Activated CD4-positive, alpha-beta T cell treated with anti-CD3 and anti-CD28 coated beads, Interleukin-2, amount 10 ng/mL, durations not matched to agents 24 days and 14 days (primary cell): ENCODE data around the gene TMEM91. TPM values are rescaled to one million over a fixed set of nuclear protein-coding genes. Genes with fewer than 3 reads are reported as not detected.
"Not testable (repeated sequence)": the region's sequence is repeated elsewhere in the genome, so short reads cannot be mapped to it uniquely, and the experiment has no call there.

Experiments used
- DNase-seq: peaks from one replicate; pipeline ENCODE4 v3.0.0; 2022
- H3K27ac Mint-ChIP-seq: one replicate; pipeline ENCODE4 v1.8.0; 2022; ENCODE audit warnings: mild to moderate bottlenecking, mixed read lengths
- H3K27me3 Mint-ChIP-seq: one replicate; pipeline ENCODE4 v1.8.0; 2022; ENCODE audit warnings: mixed read lengths
- H3K36me3 Mint-ChIP-seq: one replicate; pipeline ENCODE4 v1.8.0; 2022; ENCODE audit warnings: low read depth, mild to moderate bottlenecking, mixed read lengths
- H3K4me1 Mint-ChIP-seq: one replicate; pipeline ENCODE4 v1.8.0; 2021; ENCODE audit warnings: mixed read lengths
- H3K4me3 Mint-ChIP-seq: one replicate; pipeline ENCODE4 v1.8.0; 2022; ENCODE audit warnings: mild to moderate bottlenecking, moderate library complexity, mixed read lengths
- H3K9me3 Mint-ChIP-seq: one replicate; pipeline ENCODE4 v1.8.0; 2021; ENCODE audit warnings: mixed read lengths
- intact Hi-C: fragments of 100-400 bp; cut with micrococcal nuclease; formaldehyde crosslinking; loops from one replicate; pipeline ENCODE4 v1.15.1; 2023
- total RNA-seq: library from RNA; stranded (reverse); gene quantifications from 2 replicates; pipeline ENCODE4 v1.2.3, GENCODE V29; 2022

Gene TMEM91
- total RNA-seq, 1 donor from 2014 or later = 5.8 TPM

DNA sequence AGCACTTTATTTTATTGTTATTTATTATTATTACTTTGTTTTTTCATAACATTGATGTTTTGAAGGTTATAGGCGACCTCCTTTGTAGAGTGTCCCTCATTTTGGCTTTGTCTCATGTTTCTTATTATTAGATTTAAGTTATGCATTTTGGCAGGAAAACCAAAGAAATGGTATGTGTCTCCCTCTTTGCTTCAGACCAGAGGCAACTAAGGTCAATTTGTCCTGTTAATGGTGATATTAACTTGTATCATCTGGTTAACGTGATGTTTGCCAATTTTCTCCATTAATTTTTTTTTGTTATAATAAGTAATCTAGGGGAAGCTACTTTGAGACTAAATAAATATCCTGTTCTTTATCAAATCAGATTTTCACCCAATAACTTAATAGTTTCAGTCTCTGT, 3.8 kb upstream of the TMEM91 start:
- Mint-ChIP-seq H3K27ac (no peak overlapping the region), H3K27me3 (no peaks in the 10 kb centered on the region), H3K4me3 (no peak overlapping the region), H3K4me1 (peaks cover 13% of the 10 kb centered on the region), H3K36me3 (peaks cover 8% of the 10 kb centered on the region), H3K9me3 (no peaks in the 10 kb centered on the region)
- no peak for DNase-seq
- intact Hi-C loops = no loop called here

DNA sequence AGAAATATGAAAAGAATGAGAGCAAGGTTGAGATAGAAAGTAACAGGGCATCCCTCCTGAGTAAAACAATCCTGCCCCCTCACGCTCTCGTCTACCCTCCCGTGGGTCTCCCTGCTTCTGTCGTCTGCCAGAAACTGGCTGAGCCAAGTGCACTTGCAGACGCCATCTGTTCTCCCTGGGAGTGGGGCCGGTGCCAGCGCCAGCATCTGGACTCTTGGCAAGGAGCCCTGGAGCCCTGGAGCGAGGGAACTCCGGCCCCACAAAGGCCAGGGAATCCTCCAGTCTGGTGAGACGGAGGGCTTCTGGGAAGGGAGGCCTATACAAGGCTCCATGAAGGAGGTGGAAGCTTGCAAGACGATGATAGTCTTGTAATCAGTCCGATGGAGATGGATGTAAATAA, 2.3 kb upstream of the TMEM91 start:
- Mint-ChIP-seq H3K9me3 (no peaks in the 10 kb centered on the region), H3K27me3 (no peaks in the 10 kb centered on the region), H3K27ac (no peak overlapping the region), H3K4me1 (peaks cover 13% of the 10 kb centered on the region), H3K36me3 (peaks cover 8% of the 10 kb centered on the region), H3K4me3 (no peak overlapping the region)
- intact Hi-C loops = no loop called here
- no peak for DNase-seq

DNA sequence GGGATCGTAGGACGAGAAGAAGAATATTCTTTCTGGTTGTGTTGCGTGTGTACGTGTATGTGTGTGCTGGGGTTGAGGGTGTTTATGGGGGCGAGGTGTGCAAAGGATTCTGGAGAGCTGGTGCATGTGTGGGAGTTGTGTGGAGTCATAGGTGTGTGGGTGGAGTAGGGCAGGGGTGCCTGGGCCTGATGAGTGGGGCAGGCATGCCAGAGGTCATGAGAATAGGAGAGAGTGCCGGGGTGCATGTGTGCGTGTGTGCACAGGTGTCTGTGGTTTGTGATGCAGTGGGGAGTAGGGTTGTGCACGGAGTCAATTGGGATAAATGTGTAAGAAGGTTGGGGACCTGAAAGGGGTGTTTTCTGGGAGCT, 649 bp downstream of the TMEM91 start:
- Mint-ChIP-seq H3K27me3 (no peaks in the 10 kb centered on the region), H3K36me3 (peaks cover 8% of the 10 kb centered on the region), H3K4me3 (peak overlapping the region; percentile 76), H3K4me1 (peaks cover 13% of the 10 kb centered on the region), H3K9me3 (no peaks in the 10 kb centered on the region), H3K27ac (peak overlapping the region; percentile 79)
- intact Hi-C loops = no loop called here
- DNase-seq = no peak

DNA sequence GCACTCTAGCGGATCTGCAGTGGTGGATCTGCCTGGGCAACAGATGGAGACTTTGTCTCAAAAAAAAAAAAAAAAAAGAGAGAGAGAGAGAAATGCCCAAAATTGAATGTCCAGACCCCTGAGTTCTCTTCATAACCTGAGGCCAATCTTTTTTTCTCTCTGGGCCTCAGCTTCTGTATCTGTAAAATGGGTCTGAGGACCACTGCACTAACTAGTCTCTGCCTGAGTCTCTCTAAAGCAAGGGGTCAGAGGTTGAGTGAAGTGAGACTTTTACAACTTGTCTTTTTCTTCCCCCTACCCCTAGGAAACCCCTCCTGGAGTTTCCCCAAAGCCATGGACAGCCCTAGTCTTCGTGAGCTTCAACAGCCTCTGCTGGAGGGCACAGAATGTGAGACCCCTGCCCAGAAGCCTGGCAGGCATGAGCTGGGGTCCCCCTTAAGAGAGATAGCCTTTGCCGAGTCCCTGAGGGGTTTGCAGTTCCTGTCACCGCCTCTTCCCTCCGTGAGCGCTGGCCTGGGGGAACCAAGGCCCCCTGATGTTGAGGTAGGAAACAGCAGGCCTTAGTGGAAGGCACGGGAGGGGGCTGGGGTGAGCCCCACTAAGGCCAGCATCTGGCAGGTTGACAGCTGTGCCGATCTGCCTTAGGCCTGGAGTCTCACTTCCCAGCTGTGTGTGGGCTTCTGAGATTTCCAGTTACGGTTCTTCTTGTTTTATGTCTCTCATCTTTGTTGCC, 1.8 kb downstream of the TMEM91 start:
- no peak for DNase-seq

DNA sequence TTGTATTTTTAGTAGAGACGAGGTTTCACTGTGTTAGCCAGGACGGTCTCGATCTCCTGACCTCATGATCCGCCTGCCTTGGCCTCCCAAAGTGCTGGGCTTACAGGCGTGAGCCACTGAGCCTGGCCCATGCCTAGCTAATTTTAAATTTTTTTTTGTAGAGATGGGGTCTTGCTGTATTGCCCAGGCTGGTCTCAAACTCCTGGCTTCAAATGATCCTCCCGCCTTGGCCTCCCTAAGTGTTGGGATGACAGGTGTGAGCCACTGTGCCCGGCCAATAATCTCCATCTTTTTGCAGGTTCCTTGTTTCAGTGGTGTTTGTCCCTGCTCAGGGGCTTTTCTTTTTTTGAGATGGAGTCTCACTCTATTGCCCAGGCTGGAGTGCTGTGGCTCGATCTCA, 5.2 kb downstream of the TMEM91 start:
- H3K27me3 Mint-ChIP-seq, H3K4me1 Mint-ChIP-seq, DNase-seq, H3K9me3 Mint-ChIP-seq, H3K4me3 Mint-ChIP-seq, intact Hi-C loops, H3K27ac Mint-ChIP-seq: not testable (repeated sequence)
- peaks cover 16% of the 10 kb centered on the region for H3K36me3 Mint-ChIP-seq

More for the DNA sequence above, 1.8 kb downstream of the TMEM91 start:
- Mint-ChIP-seq H3K27me3 (no peaks in the 10 kb centered on the region), H3K9me3 (no peaks in the 10 kb centered on the region), H3K36me3 (peaks cover 8% of the 10 kb centered on the region), H3K4me1 (peaks cover 13% of the 10 kb centered on the region), H3K27ac (no peak overlapping the region), H3K4me3 (no peak overlapping the region)
- intact Hi-C loops = no loop called here

DNA sequence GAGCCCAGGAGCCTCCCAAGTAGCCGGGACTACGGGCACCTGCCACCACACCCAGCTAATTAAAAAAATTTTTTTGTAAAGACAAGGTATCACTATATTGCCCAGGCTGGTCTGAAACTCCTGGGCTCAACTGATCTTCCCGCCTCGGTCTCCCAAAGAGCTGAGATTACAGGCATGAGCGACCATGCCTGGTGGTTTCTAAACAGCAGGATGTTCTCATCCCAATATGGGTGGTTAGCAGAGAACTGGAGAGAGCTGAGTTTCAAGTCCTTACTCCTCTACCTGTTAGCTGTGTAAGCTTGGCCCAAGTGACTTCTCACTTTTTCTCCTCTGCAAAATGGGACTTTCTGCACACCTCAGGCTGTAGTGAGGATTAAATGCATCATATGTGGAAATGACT, 8.0 kb downstream of the TMEM91 start:
- no peak for DNase-seq
- H3K4me1 Mint-ChIP-seq = no peaks in the 10 kb centered on the region
- H3K4me3 Mint-ChIP-seq = no peak overlapping the region
- no peaks in the 10 kb centered on the region for H3K9me3 Mint-ChIP-seq
- H3K36me3 Mint-ChIP-seq = peaks cover 11% of the 10 kb centered on the region
- H3K27ac Mint-ChIP-seq = no peak overlapping the region
- no peaks in the 10 kb centered on the region for H3K27me3 Mint-ChIP-seq
- intact Hi-C loops = no loop called here

DNA sequence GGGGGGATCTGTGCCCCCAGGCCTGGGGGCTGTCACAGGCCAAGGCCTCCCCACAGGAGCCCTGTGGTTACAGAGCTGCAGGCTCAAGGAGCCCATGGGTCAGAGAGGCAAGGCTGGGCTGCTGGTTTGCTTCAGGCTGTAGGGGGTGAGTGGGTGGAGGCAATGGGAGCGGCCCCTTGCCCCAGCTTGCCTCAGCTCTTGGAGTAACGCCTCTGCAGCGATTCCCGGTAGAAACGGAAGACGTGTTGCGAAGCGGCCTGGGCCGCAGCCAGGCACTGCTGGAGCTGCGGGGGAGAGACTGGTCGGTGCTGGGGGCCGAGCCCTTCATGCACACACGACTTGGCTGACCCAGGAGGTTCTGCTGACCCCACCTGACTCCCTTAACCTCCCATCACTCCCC, 10.1 kb downstream of the TMEM91 start:
- Mint-ChIP-seq H3K4me3 (no peak overlapping the region), H3K9me3 (no peaks in the 10 kb centered on the region), H3K27ac (no peak overlapping the region), H3K36me3 (peaks cover 23% of the 10 kb centered on the region), H3K27me3 (no peaks in the 10 kb centered on the region), H3K4me1 (no peaks in the 10 kb centered on the region)
- intact Hi-C loops = no loop called here
- DNase-seq = no peak

DNA sequence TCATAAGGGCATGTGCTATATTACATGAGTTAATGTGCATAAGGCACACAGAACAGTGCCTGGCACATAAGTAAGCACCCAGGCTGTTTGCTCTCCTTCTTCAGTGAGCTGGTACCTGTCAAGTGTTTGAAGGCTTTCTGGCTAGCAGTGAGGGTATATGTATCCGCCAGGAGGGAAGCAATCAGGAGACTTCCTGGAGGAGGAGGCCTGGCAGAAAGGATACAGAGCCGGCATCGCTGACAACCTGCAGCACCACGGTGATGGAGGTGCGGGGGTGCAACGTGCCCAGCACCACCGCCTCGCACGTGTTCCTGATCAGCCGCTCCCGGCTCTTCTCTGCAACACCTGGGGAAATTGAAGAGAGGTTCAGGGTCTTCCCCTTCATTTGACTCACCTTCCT, 15.3 kb downstream of the TMEM91 start:
- Mint-ChIP-seq H3K27me3 (no peaks in the 10 kb centered on the region), H3K9me3 (no peaks in the 10 kb centered on the region), H3K4me3 (no peak overlapping the region), H3K4me1 (peaks cover 11% of the 10 kb centered on the region), H3K27ac (no peak overlapping the region), H3K36me3 (peaks cover 27% of the 10 kb centered on the region)
- intact Hi-C loops = no loop called here
- DNase-seq = no peak

DNA sequence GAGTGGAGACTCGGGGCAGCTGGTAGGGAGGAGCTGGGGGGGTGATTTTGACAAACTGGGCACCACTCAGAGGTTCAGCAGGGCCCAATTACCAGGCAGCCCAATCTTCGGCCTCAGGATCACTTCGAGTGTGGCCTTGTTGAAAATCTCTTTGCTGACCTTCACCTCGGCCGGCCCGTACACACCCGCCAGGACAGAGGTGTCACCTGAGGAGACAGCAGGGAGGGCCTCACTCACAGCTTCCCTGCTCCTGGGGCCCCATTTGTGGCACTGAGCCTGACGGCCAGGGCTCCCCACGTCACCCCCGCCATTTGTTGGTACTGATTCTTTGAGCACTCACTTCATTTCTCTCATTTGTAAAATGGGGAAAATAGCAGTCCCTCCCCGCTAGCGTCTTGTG, 16.4 kb downstream of the TMEM91 start:
- intact Hi-C loops = no loop called here
- peaks cover 32% of the 10 kb centered on the region for H3K36me3 Mint-ChIP-seq
- no peak overlapping the region for H3K27ac Mint-ChIP-seq
- DNase-seq = no peak
- H3K9me3 Mint-ChIP-seq = no peaks in the 10 kb centered on the region
- H3K4me3 Mint-ChIP-seq = no peak overlapping the region
- H3K4me1 Mint-ChIP-seq = peaks cover 19% of the 10 kb centered on the region
- H3K27me3 Mint-ChIP-seq = no peaks in the 10 kb centered on the region

DNA sequence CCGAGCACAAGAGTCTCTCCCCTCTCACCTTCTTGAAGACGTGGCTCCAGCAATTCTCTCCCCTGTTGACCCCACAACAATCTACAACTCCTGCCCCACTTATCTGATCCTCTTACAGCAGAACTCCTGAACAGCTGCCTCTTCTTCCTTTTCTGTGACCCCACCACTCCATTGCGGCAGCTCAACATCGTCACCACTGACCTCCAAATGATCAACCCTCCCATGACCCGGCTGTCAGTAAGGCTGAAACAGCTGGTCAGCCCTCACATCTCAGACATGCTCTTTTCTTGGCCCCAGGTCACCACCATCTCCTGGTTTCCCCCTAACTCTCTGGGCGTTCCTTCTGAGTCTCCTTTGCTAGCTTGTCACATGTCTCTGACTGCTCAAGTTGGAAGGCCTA, 19.0 kb downstream of the TMEM91 start:
- Mint-ChIP-seq H3K4me3 (peak overlapping the region; percentile 99), H3K9me3 (no peaks in the 10 kb centered on the region), H3K27me3 (no peaks in the 10 kb centered on the region), H3K4me1 (peaks cover 36% of the 10 kb centered on the region), H3K27ac (peak overlapping the region; percentile 10), H3K36me3 (peaks cover 25% of the 10 kb centered on the region)
- no peak for DNase-seq
- intact Hi-C loops = loop anchor here (5.0 kb wide), 1 partner anchor 783 kb away; no protein-coding TSS in a partner anchor

DNA sequence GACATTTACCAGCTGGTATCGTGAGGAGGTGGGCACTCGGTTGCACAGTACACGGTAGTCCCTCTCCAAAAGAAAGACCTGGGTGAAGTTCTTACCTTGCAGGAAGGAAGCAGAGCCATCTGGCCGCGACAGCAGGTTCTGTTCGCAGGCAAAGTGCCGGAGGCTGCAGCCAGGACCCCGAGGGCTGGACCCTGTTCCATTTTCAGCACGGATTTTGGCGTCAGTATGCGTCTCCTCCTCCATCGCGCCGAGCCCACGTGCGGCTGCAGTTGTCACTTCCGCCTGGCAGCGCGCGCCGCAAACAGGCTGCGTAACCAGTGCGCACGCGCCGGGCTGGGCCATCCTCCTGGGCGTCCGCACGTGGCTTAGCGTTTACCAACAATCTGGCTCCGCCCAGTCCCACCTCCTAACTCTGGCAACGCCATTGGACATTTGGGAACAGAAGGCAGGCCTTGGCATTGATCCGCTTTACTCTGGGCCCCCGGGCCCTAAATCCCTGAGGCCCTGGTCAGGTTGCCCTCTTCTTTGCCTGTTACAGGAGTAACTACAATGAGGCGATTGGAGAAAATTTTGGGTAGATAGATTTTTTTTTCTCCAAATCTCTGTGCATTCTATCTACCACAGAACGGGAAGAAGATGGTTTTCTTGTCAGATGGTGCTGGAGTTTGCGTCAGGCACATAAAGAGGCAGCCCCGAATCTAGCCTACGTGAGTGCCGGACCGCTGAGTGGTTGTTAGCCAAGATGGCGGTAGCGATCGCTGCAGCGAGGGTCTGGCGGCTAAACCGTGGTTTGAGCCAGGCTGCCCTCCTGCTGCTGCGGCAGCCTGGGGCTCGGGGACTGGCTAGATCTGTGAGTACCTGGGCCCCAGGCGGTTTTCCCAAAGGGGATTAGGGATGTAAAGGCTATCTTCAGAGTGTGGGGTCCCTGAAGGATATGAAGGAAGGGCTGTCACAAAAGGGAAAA, 21.0 kb downstream of the TMEM91 start, which contains the start of the genes BCKDHA and EXOSC5:
Gene BCKDHA (plus strand): TSS at position 733 of the 964 bp plus-strand sequence. CDS start 10 bp downstream, at position 743.
Gene EXOSC5 (minus strand): TSS at position 274 of the 964 bp plus-strand sequence. CDS start 31 bp downstream, at position 243.
- intact Hi-C loops = loop anchor here (1.0 to 5.0 kb wide), 5 partner anchors 33 to 785 kb away; partner anchors contain the start of genes B9D2, DMAC2 and HNRNPUL1
- peak; percentile 100 for DNase-seq
- Mint-ChIP-seq H3K27me3 (no peaks in the 10 kb centered on the region), H3K4me3 (peak within 1 kb of the TSS; percentile 99), H3K4me1 (peaks cover 39% of the 10 kb centered on the region), H3K36me3 (peaks cover 17% of the 10 kb centered on the region), H3K9me3 (no peaks in the 10 kb centered on the region), H3K27ac (peak within 1 kb of the TSS; percentile 100)

DNA sequence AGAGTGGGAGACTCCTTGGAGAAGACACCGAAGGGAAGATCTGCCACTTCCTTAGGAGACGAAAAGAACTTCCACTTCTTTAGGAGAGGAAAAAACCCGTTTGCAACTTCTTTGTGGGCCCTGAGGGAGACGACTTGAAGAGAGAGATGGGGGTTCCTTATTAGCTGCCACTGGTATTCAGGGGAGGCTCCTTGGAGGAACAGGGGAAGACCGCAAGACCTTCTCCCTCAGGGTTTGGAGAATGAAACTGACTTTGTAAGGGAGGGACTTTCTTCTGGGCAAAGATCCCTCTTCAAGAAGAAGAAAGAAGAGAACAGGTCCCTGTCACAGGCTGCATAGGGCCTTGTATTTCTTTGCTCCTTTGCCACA, 21.7 kb downstream of the TMEM91 start:
- Mint-ChIP-seq H3K27ac (peak overlapping the region; percentile 100), H3K9me3 (no peaks in the 10 kb centered on the region), H3K4me3 (peak overlapping the region; percentile 99), H3K36me3 (peaks cover 15% of the 10 kb centered on the region), H3K4me1 (peaks cover 39% of the 10 kb centered on the region), H3K27me3 (no peaks in the 10 kb centered on the region)
- intact Hi-C loops = loop anchor here (5.0 kb wide), 1 partner anchor 786 kb away; no protein-coding TSS in a partner anchor
- no peak for DNase-seq

DNA sequence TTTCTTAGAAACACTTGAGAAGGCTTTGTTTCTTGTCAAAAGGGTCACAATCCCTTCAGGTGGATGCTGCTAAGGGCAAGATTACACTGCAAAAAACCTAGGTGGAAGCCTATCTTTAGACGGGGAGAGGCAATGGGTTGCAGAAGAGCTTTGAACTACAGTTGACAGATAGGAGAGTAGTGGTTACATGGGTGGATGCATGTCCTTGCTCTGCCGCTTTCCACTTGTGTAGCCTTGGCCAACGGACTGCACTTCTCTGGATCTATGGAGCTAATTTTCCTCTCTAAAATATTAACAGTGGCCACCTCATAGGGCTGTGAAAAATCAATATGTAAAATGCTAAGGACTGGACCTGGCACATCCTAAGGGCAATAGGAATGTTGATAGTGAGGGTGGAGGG, 22.3 kb downstream of the TMEM91 start:
- Mint-ChIP-seq H3K4me1 (peaks cover 39% of the 10 kb centered on the region), H3K4me3 (peak overlapping the region; percentile 99), H3K36me3 (peaks cover 15% of the 10 kb centered on the region), H3K27me3 (no peaks in the 10 kb centered on the region), H3K9me3 (no peaks in the 10 kb centered on the region), H3K27ac (no peak overlapping the region)
- no peak for DNase-seq
- intact Hi-C loops = loop anchor here (5.0 kb wide), 1 partner anchor 786 kb away; no protein-coding TSS in a partner anchor

DNA sequence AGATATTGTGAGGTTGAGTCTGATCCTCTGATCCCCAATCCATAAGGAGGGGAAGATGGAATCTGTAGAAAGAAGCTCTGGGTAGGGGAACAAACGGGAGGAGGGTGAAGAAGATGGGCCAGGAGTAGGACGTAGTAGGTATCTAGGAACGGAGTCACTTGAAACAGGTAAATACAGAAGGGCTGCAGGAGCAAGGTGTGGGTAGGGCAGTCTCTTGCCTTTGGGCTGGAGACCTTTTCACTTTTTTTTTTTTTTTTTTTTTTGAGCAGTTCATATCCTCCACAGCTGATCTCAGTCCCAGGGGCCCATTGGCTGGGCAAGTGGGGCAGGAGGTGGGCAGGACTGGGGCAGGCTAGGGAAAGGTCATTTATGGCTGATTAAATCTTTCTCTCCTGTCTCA, 22.8 kb downstream of the TMEM91 start:
- intact Hi-C loops = loop anchor here (5.0 kb wide), 1 partner anchor 787 kb away; no protein-coding TSS in a partner anchor
- no peak for DNase-seq
- Mint-ChIP-seq H3K27ac (no peak overlapping the region), H3K27me3 (no peaks in the 10 kb centered on the region), H3K4me3 (peak overlapping the region; percentile 99), H3K36me3 (peaks cover 15% of the 10 kb centered on the region), H3K9me3 (no peaks in the 10 kb centered on the region), H3K4me1 (peaks cover 39% of the 10 kb centered on the region)
